ENCODE measurements around the gene SUSD3. TPM values are rescaled to one million over a fixed set of nuclear protein-coding genes. Genes with fewer than 3 reads are reported as not detected.

SUSD3 gene
- total RNA-seq, 1 experiment from 2014 or later: 11.9 TPM

DNA sequence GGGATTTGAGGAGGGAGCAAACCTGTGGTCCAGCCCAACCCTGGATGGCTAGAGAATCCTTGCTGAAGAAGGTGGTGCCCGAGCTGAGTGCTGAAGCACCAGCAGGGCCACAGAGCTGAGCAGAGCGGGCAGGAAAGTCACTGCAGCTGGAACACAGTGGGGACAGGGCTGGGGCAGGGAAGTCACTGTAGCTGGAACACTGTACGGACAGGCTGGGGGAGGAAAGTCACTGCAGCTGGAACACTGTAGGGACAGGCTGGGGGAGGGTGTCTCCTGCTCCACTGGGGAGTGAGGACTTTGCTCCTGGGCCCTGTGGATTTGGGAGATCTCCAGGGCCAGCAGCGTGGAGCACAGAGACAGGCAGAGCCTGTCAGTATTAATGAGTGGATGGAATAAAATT, 9.0 kb upstream of the SUSD3 start (continued):
- TF ChIP-seq, protein P1, sequence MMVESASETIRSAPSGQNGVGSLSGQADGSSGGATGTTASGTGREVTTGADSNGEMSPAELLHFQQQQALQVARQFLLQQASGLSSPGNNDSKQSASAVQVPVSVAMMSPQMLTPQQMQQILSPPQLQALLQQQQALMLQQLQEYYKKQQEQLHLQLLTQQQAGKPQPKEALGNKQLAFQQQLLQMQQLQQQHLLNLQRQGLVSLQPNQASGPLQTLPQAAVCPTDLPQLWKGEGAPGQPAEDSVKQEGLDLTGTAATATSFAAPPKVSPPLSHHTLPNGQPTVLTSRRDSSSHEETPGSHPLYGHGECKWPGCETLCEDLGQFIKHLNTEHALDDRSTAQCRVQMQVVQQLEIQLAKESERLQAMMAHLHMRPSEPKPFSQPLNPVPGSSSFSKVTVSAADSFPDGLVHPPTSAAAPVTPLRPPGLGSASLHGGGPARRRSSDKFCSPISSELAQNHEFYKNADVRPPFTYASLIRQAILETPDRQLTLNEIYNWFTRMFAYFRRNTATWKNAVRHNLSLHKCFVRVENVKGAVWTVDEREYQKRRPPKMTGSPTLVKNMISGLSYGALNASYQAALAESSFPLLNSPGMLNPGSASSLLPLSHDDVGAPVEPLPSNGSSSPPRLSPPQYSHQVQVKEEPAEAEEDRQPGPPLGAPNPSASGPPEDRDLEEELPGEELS (CRISPR knock-in tag; IDR thresholded peaks at IDR 0.05): no peak
- TF ChIP-seq TEAD1 (CRISPR knock-in tag; IDR thresholded peaks at IDR 0.05) (no peak), HMGA2 (CRISPR knock-in tag; IDR thresholded peaks at IDR 0.05) (no peak), ATF1 (CRISPR knock-in tag; IDR thresholded peaks at IDR 0.05) (no peak), TP53 (CRISPR knock-in tag; IDR thresholded peaks at IDR 0.05) (no peak), MXD4 (CRISPR knock-in tag; IDR thresholded peaks at IDR 0.05; ENCODE audit: borderline replicate concordance) (no peak)
- TF ChIP-seq, protein P2, sequence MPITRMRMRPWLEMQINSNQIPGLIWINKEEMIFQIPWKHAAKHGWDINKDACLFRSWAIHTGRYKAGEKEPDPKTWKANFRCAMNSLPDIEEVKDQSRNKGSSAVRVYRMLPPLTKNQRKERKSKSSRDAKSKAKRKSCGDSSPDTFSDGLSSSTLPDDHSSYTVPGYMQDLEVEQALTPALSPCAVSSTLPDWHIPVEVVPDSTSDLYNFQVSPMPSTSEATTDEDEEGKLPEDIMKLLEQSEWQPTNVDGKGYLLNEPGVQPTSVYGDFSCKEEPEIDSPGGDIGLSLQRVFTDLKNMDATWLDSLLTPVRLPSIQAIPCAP (CRISPR knock-in tag; IDR thresholded peaks at IDR 0.05): no peak

DNA sequence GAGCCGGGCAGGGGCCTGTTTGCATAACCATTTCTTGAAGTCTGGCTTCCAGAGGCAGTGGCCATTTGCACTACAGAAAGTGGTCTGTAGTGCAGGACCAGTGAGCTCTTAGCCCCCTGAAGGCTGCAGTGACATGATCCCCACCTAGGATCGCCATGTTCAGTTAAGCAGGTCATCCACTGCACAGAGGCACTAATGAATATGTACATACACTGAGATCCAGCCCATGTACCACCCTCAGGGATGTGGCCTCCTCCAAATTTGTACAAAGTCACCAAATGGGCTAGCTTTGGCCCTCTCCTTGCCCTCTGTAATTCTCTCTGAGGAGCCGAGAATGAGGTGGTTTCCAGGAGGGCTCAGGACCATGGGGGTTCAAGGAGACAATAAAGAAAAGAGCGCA, 8.3 kb upstream of the SUSD3 start:
- H3K4me3 Mint-ChIP-seq: no peak overlapping the region
- no peak overlapping the region for H3K27ac Mint-ChIP-seq
- TF ChIP-seq OVOL2 (CRISPR knock-in tag; IDR thresholded peaks at IDR 0.05; ENCODE audit: borderline replicate concordance) (no peak), HMGA2 (CRISPR knock-in tag; IDR thresholded peaks at IDR 0.05) (no peak), FOXK1 (CRISPR knock-in tag; IDR thresholded peaks at IDR 0.05) (no peak), ZNF396 (CRISPR knock-in tag; IDR thresholded peaks at IDR 0.05; ENCODE audit: borderline replicate concordance) (no peak), JAZF1 (CRISPR knock-in tag; IDR thresholded peaks at IDR 0.05) (no peak), ZNF671 (CRISPR knock-in tag; IDR thresholded peaks at IDR 0.05) (no peak), ZNF219 (CRISPR knock-in tag; IDR thresholded peaks at IDR 0.05; ENCODE audit: borderline replicate concordance) (no peak), NR3C1 (CRISPR knock-in tag; conservative IDR thresholded peaks at IDR 0.05; ENCODE audit: low read depth) (no peak), ZNF416 (CRISPR knock-in tag; IDR thresholded peaks at IDR 0.05) (no peak), ZNF121 (CRISPR knock-in tag; IDR thresholded peaks at IDR 0.05) (no peak), CREM (CRISPR knock-in tag; IDR thresholded peaks at IDR 0.05) (no peak), ETV6 (CRISPR knock-in tag; IDR thresholded peaks at IDR 0.05) (no peak), GTF2I (CRISPR knock-in tag; conservative IDR thresholded peaks at IDR 0.05) (no peak)
- TF ChIP-seq, protein P3, sequence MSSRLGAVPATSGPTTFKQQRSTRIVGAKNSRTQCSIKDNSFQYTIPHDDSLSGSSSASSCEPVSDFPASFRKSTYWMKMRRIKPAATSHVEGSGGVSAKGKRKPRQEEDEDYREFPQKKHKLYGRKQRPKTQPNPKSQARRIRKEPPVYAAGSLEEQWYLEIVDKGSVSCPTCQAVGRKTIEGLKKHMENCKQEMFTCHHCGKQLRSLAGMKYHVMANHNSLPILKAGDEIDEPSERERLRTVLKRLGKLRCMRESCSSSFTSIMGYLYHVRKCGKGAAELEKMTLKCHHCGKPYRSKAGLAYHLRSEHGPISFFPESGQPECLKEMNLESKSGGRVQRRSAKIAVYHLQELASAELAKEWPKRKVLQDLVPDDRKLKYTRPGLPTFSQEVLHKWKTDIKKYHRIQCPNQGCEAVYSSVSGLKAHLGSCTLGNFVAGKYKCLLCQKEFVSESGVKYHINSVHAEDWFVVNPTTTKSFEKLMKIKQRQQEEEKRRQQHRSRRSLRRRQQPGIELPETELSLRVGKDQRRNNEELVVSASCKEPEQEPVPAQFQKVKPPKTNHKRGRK (CRISPR knock-in tag; IDR thresholded peaks at IDR 0.05; ENCODE audit: borderline replicate concordance): no peak
- TF ChIP-seq, protein P4, sequence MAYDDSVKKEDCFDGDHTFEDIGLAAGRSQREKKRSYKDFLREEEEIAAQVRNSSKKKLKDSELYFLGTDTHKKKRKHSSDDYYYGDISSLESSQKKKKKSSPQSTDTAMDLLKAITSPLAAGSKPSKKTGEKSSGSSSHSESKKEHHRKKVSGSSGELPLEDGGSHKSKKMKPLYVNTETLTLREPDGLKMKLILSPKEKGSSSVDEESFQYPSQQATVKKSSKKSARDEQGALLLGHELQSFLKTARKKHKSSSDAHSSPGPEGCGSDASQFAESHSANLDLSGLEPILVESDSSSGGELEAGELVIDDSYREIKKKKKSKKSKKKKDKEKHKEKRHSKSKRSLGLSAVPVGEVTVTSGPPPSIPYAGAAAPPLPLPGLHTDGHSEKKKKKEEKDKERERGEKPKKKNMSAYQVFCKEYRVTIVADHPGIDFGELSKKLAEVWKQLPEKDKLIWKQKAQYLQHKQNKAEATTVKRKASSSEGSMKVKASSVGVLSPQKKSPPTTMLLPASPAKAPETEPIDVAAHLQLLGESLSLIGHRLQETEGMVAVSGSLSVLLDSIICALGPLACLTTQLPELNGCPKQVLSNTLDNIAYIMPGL (CRISPR knock-in tag; IDR thresholded peaks at IDR 0.05): no peak
- TF ChIP-seq, protein P5, sequence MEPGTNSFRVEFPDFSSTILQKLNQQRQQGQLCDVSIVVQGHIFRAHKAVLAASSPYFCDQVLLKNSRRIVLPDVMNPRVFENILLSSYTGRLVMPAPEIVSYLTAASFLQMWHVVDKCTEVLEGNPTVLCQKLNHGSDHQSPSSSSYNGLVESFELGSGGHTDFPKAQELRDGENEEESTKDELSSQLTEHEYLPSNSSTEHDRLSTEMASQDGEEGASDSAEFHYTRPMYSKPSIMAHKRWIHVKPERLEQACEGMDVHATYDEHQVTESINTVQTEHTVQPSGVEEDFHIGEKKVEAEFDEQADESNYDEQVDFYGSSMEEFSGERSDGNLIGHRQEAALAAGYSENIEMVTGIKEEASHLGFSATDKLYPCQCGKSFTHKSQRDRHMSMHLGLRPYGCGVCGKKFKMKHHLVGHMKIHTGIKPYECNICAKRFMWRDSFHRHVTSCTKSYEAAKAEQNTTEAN (CRISPR knock-in tag; IDR thresholded peaks at IDR 0.05): no peak
- ChIA-PET CTCF (interaction anchor here (1.5 to 2.5 kb wide), 2 partner anchors 13 to 58 kb away, joined by 3 to 12 read pairs; no protein-coding TSS in a partner anchor), POLR2A (interaction anchor here (0.5 kb wide), 1 partner anchor 132 kb away, joined by 5 read pairs; no protein-coding TSS in a partner anchor)
- DNase-seq (ENCODE audit: low spot score) (no peak), ATAC-seq (no peak)
- peaks cover 15% of the 10 kb centered on the region for H3K4me1 Mint-ChIP-seq
- H3K27me3 Mint-ChIP-seq (ENCODE audit: low read depth): peaks cover 3% of the 10 kb centered on the region
- H3K9me3 Mint-ChIP-seq: peaks cover 6% of the 10 kb centered on the region
- peaks cover 5% of the 10 kb centered on the region; the same call in 1 of the 2 replicates for H3K36me3 Mint-ChIP-seq
